Skin epidermis (tissue), 12 donors: ENCODE measurements around the gene SCYGR3.
"Not testable (repeated sequence)": the region's sequence is repeated elsewhere in the genome, so short reads cannot be mapped to it uniquely, and the experiment has no call there.

Source experiments
- H3K27ac ChIP-seq, 21 experiments: fragments of 200-600 bp; sonication (generic) in 11 of 21; one replicate each; pipeline ENCODE4 v1.5.0; 2020; ENCODE audit warnings: mild to moderate bottlenecking in 3 of 21, inconsistent platforms in 2 of 21, moderate library complexity in 2 of 21
- H3K4me3 ChIP-seq, 7 experiments: fragments of 200-600 bp; sonication (generic) in 2 of 7; one replicate each; pipeline ENCODE4 v1.5.0; 2020; ENCODE audit warnings: inconsistent platforms in 2 of 7, mild to moderate bottlenecking in 2 of 7, moderate library complexity in 1 of 7

Gene SCYGR3

DNA sequence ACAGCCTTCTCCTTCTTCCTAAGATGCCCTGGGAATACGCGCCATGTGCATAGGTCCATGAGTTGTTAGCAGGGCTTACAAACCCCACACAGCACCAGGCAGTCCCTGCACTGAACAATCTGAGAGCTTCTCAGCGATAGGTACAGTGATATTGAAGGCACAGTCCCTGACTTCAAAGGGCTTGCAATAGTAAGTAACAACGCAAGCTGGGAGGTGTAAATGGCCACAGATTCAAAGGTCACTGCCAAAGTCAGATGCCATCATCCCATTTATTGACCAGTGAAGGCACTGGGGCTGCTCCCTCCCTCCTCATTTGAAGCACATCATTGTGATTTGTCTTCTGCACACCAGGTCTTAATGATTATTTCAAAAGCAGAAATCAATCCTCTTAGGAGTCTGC lies 541 bp upstream of the SCYGR3 start:
- Histone ChIP-seq H3K27ac (no peak overlapping the region), H3K4me3 (no peak overlapping the region)

DNA sequence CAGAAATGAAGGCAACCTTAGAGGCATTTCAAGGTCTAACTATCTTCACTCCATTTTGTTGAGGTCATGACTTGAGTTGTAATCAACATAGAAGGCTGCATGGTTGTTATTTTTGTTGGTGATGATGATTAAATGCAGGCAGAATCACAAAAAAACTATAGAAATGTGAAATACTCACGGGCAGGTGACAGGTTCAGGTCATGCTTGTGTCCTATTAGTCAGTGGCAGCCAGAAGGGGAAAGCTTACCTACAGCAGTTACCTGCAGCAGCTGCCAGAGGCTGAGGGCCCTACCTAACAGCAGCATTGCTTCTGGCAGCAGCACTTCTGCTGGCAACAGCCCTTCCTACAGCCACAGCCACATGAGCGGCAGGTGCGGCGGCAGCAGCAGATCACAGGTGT lies 394 bp downstream of the SCYGR3 start:
- Histone ChIP-seq H3K4me3 (no peak overlapping the region), H3K27ac (no peak overlapping the region)

DNA sequence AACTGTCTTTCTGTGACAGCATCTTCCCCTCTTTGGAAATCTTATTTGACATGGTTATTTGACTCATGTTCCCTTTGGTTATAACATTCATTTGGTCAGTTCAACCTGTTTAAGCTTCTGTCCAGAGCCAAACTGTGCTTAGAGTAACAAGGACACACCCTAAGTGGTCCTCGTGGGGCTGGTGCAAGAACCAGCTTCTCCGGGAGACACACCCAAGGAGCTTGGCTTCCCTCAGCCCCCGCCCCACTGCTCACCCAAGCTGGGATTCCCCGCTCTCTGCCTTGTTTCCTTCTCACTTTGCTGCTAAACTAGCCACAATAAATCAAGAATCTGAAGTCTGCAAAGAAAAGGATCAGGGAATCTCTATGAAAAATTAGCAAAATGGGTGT lies 1.4 kb downstream of the SCYGR3 start:
- no peak overlapping the region for H3K4me3 ChIP-seq
- H3K27ac ChIP-seq: no peak overlapping the region

DNA sequence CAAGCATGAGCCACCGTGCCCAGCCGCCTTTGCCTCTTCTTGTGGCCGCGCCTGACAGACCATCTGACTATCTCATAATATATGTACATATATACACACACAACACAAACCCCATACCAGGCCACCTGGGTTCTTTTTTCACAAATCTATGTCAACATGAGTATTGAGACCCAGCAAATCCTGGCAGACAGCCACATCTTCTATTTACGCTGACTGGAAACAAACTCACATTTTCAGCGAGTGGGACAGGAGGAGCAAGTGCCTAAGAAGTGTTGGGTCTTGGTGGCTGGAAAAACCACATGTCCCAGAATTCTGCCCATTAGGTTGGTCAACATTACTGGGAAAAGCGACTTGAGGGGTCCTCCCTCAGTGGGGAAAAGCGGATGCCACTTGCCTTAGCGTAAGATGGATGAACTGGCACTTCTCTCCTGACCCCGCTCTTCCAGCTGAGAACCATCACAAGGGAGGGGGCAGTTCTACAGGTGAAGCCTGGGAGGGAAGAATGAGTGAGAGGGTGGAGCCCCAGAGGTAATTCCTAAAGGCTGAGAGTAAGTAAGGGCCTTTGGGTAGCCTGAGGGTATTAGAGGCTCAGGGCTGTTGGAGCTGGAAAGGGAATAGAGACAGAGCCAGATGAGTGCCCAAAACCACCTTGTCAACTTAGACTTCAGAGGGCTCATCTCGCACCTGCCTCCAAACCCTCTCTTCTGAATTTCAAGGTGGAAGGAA lies 1.9 kb downstream of the SCYGR3 start:
- Histone ChIP-seq H3K27ac (no peak overlapping the region), H3K4me3 (no peak overlapping the region)

DNA sequence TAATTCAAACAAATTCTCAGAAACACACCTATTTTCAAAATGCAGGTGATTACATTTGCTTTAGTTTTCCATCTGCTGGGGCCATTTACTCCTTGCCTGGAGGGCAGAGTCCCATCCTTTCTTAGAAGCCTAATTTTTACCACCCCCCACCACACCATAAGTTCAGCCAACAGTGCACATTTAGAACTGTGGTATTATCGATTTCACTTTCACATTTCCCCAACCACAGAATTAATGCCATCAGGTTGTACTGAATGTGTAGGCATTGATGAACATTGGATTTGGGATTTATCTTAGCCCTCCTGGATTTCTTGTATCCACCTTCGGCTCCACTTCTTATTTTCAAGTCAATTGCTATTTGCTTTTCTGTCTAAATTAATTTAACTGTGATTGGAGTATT lies 4.5 kb downstream of the SCYGR3 start:
- H3K4me3 ChIP-seq: no peak overlapping the region
- H3K27ac ChIP-seq: no peak overlapping the region

DNA sequence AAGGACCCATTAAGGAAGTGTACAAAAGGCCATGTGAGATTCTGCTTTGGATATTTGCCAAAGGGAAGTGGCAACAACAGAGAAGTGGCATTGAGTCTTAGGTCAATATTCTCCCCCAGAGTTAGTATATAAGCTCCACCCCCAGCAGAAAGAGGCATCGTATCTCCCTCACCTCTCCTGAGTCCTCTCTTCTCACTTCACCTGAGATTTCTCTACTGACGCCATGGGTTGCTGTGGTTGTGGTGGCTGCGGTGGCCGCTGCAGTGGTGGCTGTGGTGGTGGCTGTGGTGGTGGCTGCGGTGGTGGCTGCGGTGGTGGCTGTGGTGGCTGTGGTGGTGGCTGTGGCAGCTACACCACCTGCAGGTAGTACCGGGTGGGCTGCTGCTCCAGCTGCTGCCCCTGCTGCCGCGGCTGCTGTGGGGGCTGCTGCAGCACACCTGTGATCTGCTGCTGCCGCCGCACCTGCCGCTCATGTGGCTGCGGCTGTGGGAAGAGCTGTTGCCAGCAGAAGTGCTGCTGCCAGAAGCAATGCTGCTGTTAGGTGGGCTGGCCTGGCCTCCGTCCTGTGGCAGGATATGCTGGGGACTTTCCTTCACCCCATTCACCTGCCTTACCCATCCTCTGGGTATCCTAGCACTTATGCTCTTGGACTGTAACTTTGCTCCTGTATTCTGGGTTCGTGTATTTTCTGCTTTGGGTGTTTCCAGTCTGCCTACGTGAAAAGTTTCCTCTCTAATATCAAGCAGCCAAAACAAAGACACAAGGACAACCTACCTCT lies 5.9 kb downstream of the SCYGR3 start:
- Histone ChIP-seq H3K27ac (no peak overlapping the region), H3K4me3 (no peak overlapping the region)

DNA sequence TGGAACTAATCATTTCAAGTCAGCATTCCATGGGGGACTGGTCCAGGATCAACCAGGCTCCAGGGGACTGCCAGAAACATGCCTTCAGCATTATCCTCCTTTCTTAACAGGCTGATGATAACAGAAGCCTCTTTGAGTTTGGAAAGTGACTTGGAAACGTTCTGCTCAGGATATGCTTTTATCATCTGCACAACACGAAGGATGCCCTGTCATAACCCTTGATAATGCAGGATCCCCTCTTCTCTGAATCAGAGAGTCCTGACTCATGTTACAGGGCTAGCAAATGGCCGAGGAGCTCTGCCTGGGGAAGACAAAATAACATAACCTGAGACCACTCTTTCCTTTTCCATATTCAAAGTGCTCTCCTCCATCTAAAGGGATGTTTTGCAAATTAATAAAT lies 6.7 kb downstream of the SCYGR3 start:
- H3K27ac ChIP-seq: no peak overlapping the region
- no peak overlapping the region for H3K4me3 ChIP-seq

DNA sequence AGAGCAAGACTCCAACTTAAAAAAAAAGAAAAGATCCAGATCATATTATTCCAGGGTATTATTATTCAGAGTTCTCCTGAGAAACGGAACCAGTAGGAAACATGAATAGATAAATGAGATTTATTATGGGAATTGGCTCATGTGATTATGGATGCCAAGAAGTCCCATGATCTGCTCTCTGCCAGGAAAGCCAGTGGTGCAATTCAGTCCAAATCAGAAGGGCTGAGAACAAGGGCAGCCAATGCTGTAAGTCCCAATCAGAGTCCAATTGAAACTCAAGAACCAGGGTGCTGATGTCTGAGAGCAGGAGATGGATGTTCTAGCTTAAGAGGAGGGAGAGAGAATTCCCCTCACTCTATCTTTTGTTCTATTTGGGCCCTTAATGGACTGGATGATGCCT lies 8.2 kb downstream of the SCYGR3 start:
- no peak overlapping the region for H3K27ac ChIP-seq

DNA sequence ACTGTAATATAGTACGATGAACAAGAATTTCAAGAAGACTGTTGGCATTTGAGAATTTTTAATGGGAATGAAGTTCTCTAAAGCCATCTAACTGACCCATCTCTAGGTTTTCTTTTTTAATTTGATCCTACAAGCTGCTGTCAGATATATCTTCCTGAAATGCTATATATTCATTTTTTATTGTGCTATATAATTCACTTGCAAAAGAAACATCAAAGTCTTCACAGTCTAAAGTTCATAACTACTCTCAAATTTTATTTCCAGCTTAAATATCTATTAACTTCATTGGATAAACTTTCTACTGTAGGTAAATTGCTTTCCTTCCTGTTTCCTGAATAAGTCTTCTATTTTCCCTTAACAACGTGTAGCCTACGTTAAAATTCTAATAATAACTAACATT lies 12.3 kb downstream of the SCYGR3 start:
- no peak overlapping the region for H3K27ac ChIP-seq
- no peak overlapping the region for H3K4me3 ChIP-seq

More for the DNA sequence above, 8.2 kb downstream of the SCYGR3 start:
- no peak overlapping the region for H3K4me3 ChIP-seq

DNA sequence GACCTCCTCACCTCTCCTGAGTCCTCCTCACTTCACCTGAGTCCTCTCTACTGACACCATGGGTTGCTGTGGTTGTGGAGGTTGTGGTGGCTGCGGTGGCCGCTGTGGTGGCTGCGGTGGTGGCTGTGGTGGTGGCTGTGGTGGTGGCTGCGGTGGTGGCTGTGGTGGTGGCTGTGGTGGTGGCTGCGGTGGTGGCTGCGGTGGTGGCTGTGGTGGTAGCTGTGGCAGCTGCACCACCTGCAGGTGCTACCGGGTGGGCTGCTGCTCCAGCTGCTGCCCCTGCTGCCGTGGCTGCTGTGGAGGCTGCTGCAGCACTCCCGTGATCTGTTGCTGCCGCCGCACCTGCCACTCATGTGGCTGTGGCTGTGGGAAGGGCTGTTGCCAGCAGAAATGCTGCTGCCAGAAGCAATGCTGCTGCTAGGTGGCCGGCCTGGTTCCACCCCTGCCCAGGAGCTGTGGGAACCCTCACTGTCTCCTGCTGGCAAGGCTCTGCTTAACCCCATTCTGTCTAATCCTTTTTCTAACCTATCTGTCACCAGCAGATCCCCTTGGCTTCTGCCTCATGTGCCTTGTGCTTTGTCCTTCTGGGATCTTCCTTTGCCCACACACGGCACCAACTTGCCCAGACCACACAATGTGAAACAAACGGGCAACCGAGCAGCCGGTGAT lies 15.7 kb downstream of the SCYGR3 start, which contains the start of gene SCYGR2:
Gene SCYGR2, plus strand, starts transcription at position 59 of the 669 bp plus-strand sequence. Its CDS starts 0 bp downstream, at position 59.
- not testable (repeated sequence) for H3K4me3 ChIP-seq, H3K27ac ChIP-seq

DNA sequence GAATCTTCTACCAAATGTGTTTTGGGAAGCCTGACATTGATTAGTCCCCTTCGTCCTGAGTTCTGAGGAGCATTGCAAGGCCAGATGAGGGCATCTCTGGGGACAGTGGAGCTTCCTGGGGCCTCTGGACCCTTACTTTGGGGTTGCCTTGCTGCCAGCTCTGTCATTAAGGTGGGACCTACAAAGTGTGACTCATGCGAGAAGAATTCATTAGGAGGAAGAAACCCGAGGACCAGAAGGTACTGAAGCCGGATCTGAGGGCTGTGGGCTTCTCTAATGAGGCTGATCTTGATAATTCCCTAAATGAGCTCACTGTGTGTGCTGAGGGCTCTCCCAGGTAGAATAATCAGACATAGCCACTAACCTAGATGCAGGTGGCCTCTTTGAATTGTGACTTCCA lies 16.6 kb downstream of the SCYGR3 start:
- H3K27ac ChIP-seq: no peak overlapping the region
- H3K4me3 ChIP-seq: no peak overlapping the region

DNA sequence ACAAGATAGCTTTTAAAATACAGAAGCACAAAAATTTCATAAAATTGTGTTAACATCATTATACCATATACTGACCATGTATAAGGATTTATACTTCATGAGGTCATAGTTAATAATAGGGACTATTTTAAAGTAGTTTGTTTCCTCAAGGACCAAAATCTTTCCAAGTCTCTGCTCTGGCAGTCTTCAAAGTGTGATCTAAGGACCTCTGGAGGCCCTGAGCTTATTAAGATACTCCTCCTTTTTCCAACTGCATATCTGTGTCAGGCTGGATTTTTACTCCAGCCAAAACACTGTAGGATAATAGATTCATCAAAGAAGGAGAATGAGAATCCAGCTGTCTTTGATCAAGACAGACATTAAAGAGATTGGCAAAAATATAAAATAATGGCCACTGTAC lies 17.6 kb downstream of the SCYGR3 start:
- Histone ChIP-seq H3K4me3 (no peak overlapping the region), H3K27ac (no peak overlapping the region)

DNA sequence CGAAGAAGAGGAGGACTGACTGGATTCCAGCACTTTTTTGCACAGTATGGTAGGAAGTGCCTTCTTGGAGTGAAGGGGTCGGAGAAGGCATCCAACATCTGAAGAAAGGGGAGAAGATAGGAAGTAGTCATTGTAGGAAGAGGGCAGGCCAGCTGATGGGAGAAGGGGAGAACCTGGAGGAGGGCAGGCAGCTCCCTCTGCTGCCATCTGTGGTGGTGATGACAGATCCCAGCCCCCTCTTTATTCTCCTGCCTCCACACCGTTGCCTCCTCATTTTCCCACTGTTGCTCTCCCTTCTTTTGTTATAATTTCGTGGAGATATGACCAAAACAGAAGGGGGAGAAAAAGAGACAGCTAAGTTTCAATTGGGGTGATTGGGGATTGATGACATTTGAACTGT lies 18.8 kb downstream of the SCYGR3 start:
- Histone ChIP-seq H3K4me3 (no peak overlapping the region), H3K27ac (no peak overlapping the region)

DNA sequence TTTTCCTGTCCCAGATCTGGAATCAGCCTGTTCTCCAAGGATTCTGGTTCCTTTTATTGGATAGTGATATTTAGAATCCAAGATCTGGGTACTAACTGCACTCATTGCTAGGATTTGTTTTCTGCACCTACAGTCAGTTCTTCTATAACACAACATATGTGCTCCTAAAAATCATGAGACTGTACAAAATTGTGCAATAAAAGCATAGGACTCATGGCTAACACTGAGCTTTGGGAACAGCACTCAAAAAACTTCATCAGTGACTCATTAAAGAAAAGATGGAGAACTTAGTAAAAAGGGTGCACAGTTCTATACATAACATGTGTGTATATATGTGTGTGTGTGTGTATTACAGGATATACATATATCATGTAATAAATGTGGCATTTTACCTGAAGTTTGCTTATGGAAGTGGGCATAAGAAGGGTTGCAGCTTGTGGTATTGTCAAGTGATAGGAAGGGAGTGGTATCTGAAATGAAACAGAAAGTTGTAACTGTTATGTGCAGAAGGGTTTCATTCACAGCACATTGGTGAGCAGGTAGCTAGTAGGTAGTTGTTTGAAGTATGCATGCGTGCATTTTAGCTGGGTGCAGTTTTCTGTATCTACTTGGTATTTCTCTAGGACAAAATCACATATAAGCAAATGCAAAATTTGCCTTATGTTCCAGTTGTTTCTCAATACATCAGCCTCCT lies 21.8 kb downstream of the SCYGR3 start:
- no peak overlapping the region for H3K4me3 ChIP-seq
- H3K27ac ChIP-seq: no peak overlapping the region

DNA sequence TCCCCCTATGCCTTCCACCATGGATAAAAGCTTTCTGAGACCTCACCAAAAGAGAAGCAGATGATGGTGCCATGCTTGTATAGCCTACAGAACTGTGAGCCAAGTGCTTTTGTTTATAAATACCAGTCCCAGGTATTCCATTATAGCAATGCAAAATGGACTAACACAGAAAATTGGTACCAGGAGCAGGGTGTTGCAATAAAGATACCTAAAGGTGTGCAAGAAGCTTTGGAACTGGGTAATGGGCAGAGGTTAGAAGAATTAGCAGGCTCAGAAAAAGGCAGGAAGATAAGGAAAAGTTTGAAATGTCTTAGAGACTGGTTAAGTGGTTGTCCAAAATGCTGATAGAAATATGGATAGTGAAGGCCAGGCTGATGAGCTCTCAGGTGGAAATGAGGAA lies 32.3 kb downstream of the SCYGR3 start:
- H3K27ac ChIP-seq: no peak overlapping the region
- H3K4me3 ChIP-seq: no peak overlapping the region

DNA sequence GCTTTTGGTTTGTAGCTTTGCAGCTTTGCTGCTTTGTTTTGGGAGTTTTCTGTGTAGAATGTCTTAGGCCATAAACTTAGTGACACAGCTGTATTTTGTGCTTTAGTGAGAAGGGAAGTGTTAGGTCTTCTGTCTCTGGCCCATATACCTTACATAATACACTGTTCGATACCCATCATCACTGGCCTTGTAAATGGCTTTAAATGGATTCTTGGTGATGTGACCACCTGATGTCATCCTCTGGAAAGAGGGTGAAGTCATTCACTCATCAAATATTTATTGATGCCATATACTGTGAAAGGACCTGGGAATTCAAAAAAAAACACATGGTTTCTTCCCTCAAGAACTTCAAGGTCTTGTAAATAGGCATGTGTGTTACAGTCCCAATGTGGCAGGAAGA lies 34.8 kb downstream of the SCYGR3 start:
- H3K27ac ChIP-seq: no peak overlapping the region
- H3K4me3 ChIP-seq: no peak overlapping the region

DNA sequence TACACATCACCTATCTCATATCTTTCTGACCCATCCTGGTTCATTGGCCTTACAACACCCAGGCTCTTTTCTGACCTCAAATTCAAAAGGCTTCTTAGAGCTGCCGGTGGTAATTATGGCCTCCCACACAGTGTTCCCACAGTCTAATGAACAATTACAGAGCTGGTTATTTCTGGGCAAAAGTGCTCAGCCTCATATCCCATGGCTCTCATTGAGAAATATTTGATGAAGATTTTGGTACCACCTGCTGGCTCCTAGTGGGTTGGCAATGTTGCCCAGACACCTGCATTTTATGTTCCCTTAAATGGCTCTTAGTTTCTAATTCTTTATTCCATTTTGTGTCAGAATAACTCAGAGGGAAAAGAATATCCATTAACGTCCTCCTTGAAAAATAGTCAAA lies 36.0 kb downstream of the SCYGR3 start:
- Histone ChIP-seq H3K27ac (no peak overlapping the region), H3K4me3 (no peak overlapping the region)

DNA sequence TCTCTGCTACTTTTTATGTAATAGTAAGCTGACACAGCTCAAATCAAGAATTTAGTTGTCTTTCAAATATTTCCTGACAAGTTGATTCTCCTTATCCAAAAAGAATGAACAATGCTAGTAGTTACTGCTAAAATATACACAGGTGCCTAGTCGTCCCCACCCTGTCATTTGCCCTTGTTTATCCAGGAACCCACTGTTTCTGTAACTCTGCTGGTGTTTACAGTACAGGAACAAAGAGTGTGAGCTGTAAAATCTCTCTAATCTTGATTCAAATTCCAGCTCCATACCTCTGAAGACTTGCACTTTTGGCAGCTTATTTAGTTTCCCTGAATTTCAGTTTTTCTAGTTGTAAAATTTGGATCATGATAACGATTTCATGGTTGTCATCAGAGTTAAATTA lies 37.1 kb downstream of the SCYGR3 start:
- H3K27ac ChIP-seq: no peak overlapping the region
- no peak overlapping the region for H3K4me3 ChIP-seq

DNA sequence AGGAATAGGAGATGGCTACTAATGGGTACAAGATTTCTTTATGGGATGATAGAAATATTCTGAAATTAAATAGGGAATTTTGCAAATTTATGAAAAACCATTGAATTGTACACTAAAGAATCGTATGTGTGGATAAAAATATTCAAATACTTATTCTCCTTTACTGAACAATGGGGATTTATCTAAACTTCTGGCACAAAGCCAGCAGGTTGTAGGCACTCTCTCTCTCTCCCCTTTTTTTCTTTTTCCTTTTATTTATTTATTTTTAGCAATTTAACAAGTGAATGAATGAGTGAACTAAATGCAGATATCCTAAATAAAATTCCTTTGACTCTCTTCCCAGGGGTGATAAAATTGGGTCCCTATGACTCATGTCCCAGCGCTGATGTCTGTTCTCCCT lies 37.8 kb downstream of the SCYGR3 start:
- Histone ChIP-seq H3K4me3 (no peak overlapping the region), H3K27ac (no peak overlapping the region)

DNA sequence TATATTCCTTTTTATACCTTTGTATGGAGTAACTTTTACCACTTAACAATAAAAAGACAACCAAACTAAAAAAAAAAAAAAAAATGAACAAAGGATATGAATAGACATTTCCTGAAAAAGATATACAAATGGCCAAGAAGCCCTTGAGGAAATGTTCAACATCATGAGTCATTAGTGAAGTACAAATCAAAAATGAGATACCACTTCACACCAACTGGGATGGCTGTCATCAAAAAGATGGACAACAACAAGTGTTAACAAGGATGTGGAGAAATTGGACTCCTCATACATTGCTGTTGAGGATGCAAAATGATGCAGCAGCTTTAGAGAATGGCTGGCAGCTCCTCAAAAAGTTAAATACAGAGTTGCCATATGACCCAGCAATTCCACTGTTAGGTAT lies 38.5 kb downstream of the SCYGR3 start:
- Histone ChIP-seq H3K27ac (no peak overlapping the region), H3K4me3 (no peak overlapping the region)
